Mesendoderm (in vitro differentiated cells): ENCODE data around the gene DENND1A.

ENCODE experiments used
- DNase-seq: peaks from one replicate; pipeline ENCODE4 v3.0.0; 2013
- H2AK5ac ChIP-seq: 2 replicates; pipeline ENCODE4 v1.6.1; 2013; ENCODE audit warnings: low read length, inconsistent platforms
- H2BK120ac ChIP-seq: 2 replicates; pipeline ENCODE4 v1.6.1; 2013; ENCODE audit warnings: low read depth, mild to moderate bottlenecking, low read length, moderate library complexity, mixed read lengths
- H2BK15ac ChIP-seq: replicated peaks from 2 replicates; pipeline ENCODE4 v1.6.1; 2013; ENCODE audit warnings: low read depth, mild to moderate bottlenecking, moderate library complexity
- H2BK5ac ChIP-seq: 2 replicates; pipeline ENCODE4 v1.6.1; 2013; ENCODE audit warnings: low read length, inconsistent platforms
- H3K18ac ChIP-seq: 2 replicates; pipeline ENCODE4 v1.6.1; 2013; ENCODE audit warnings: mild to moderate bottlenecking, low read length, mixed read lengths
- H3K23ac ChIP-seq: one replicate; pipeline ENCODE4 v1.6.1; 2013; ENCODE audit warnings: low read length
- H3K27ac ChIP-seq: 2 replicates; pipeline ENCODE4 v1.5.1; 2013; ENCODE audit warnings: low read depth, mild to moderate bottlenecking, inconsistent platforms, low read length, moderate library complexity
- H3K27me3 ChIP-seq: 2 replicates; pipeline ENCODE4 v1.6.1; 2013; ENCODE audit warnings: low read length, control low read depth, mild to moderate bottlenecking, inconsistent platforms; ENCODE audit not compliant: insufficient read depth, poor library complexity
- H3K36me3 ChIP-seq: 2 replicates; pipeline ENCODE4 v1.6.1; 2013; ENCODE audit warnings: low read length, inconsistent platforms; ENCODE audit not compliant: control insufficient read depth, insufficient read depth
- H3K4ac ChIP-seq: one replicate; pipeline ENCODE4 v1.6.1; 2013; ENCODE audit warnings: low read depth, mild to moderate bottlenecking, low read length, moderate library complexity
- H3K4me1 ChIP-seq: 2 replicates; pipeline ENCODE4 v1.6.1; 2013; ENCODE audit warnings: low read depth, low read length, inconsistent platforms; ENCODE audit not compliant: control insufficient read depth
- H3K4me2 ChIP-seq: 2 replicates; pipeline ENCODE4 v1.6.1; 2013; ENCODE audit warnings: low read length
- H3K4me3 ChIP-seq: 2 replicates; pipeline ENCODE4 v1.5.1; 2013; ENCODE audit warnings: mild to moderate bottlenecking, low read length
- H3K56ac ChIP-seq: one replicate; pipeline ENCODE4 v1.6.1; 2013; ENCODE audit warnings: low read length
- H3K79me1 ChIP-seq: 2 replicates; pipeline ENCODE4 v1.6.1; 2013; ENCODE audit warnings: low read length, inconsistent platforms
- H3K79me2 ChIP-seq: 2 replicates; pipeline ENCODE4 v1.6.1; 2013; ENCODE audit warnings: mild to moderate bottlenecking, low read length; ENCODE audit not compliant: control insufficient read depth, insufficient read depth
- H3K9ac ChIP-seq: 2 replicates; pipeline ENCODE4 v1.6.1; 2013; ENCODE audit warnings: low read length, inconsistent platforms
- H4K5ac ChIP-seq: one replicate; pipeline ENCODE4 v1.6.1; 2013; ENCODE audit warnings: low read length
- H4K8ac ChIP-seq: one replicate; pipeline ENCODE4 v1.6.1; 2013; ENCODE audit warnings: low read depth, mild to moderate bottlenecking, control low read depth, low read length, moderate library complexity
- WGBS: extraction: QIAGEN DNeasy Blood & Tissue Kit; methylation state at CpG from one replicate; pipeline ENCODE4 v1.1.7; 2013; ENCODE audit warnings: low lambda C conversion rate, missing lambda C conversion rate; ENCODE audit not compliant: insufficient coverage; ENCODE audit errors: extremely low coverage; 5-methylcytosine and 5-hydroxymethylcytosine counted together

The DENND1A gene

DNA sequence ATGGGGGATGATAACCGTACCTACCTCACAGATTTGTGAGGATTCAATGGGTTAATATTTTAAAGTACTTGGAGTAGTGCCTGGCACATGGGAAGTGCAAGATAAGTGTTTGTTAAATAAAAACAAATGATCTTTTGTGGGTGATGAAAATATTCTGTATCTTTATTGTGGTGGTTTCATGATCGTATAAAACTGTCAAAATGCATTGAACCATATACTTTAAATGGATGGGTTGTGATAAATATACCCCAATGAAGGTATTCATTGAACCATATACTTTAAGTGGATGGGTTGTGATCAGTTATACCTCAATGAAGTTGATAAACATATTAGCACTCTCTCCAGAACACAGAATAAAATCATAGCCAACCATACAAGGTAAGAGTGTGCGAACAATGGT, 339.4 kb downstream of the DENND1A start:
- WGBS: no CpG with 5 or more reads among the region's 3 CpGs

DNA sequence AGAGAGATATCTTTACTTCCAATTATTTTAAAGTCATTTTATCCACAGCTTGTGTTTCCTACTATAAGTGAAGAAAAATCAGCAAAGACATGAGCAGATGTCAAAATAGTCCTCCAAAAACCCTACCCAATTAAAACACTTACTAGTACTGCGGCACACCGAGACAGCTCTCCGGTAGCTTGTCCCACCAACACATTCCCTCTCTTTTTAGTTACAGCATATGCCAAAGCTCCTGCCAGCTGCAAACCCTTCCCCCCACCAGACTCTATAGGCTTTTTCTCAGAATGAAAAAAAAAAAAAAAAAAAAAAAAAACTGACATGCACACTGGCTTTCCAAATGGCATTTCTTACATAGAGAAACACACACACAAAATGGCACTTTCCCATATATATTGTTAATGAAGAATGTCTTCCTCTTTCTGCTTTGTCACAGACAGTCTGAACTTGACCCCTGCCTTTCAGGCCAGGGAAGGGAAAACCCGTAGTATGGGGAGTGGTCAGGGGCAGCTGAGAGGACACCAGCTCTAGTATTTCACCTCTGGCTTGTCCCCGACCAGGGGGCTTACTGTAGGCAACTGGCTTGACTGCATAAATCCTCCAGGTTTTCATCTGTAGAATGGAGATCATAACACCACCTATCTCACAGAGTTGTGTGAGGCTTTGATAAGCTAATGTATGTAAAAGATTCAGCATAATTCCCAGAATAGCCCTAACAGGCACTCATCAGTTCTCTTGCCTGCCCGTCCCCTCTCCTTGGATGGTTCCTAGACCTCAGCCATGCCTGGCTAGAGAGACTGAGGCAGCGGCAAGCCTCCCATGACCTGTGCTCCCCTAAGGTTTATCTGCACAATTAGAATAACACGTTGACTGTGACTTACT, 340.3 kb downstream of the DENND1A start:
- WGBS: no CpG with 5 or more reads among the region's 8 CpGs
- no peak overlapping the region for H3K18ac ChIP-seq
- H3K4me3 ChIP-seq: no peak overlapping the region
- H4K5ac ChIP-seq: no peak overlapping the region
- DNase-seq: no peak
- no peak overlapping the region for H2BK15ac ChIP-seq
- no peaks in the 10 kb centered on the region for H3K79me1 ChIP-seq
- no peak overlapping the region for H4K8ac ChIP-seq
- H3K4ac ChIP-seq: no peak overlapping the region
- no peak overlapping the region for H3K23ac ChIP-seq
- H3K27me3 ChIP-seq: no peaks in the 10 kb centered on the region
- no peak overlapping the region for H3K9ac ChIP-seq
- no peak overlapping the region for H2BK5ac ChIP-seq
- H3K4me2 ChIP-seq: no peak overlapping the region
- H3K36me3 ChIP-seq: no peaks in the 10 kb centered on the region
- H2BK120ac ChIP-seq: no peak overlapping the region
- H3K4me1 ChIP-seq: peaks cover 1% of the 10 kb centered on the region
- no peak overlapping the region for H2AK5ac ChIP-seq
- no peaks in the 10 kb centered on the region for H3K79me2 ChIP-seq
- H3K27ac ChIP-seq: no peak overlapping the region
- no peak overlapping the region for H3K56ac ChIP-seq

More for the DNA sequence above, 339.4 kb downstream of the DENND1A start:
- no peak overlapping the region for H3K27ac ChIP-seq
- H3K4me2 ChIP-seq: no peak overlapping the region
- H3K23ac ChIP-seq: no peak overlapping the region
- H3K4me3 ChIP-seq: no peak overlapping the region
- peaks cover 1% of the 10 kb centered on the region for H3K4me1 ChIP-seq
- no peak overlapping the region for H3K18ac ChIP-seq
- no peak overlapping the region for H2BK5ac ChIP-seq
- no peak for DNase-seq
- no peak overlapping the region for H2AK5ac ChIP-seq
- no peak overlapping the region for H3K9ac ChIP-seq
- no peaks in the 10 kb centered on the region for H3K27me3 ChIP-seq
- no peak overlapping the region for H2BK120ac ChIP-seq
- no peak overlapping the region for H4K8ac ChIP-seq
- H3K36me3 ChIP-seq: no peaks in the 10 kb centered on the region
- no peak overlapping the region for H4K5ac ChIP-seq
- no peak overlapping the region for H2BK15ac ChIP-seq
- H3K79me1 ChIP-seq: no peaks in the 10 kb centered on the region
- H3K79me2 ChIP-seq: no peaks in the 10 kb centered on the region
- no peak overlapping the region for H3K56ac ChIP-seq
- H3K4ac ChIP-seq: no peak overlapping the region

DNA sequence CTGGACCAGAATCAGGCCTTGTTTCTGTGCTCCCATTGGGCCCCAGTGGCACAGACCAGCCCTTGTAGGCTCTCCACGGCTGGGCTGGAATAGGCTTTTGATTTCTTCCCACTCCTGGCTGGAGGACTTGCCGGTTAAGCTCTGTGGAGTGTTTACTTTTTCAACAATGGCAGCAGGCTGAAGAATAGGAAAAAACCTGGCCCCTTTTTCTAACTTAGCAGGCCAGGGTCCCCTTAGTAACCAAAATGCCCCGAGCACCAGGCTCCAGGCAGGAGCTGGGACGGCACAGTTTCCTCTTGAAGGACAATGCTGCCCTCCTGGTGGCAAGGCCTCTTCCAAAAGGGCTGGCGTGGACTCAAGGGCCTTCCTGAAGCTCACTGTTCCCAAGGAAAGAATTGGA, 343.7 kb downstream of the DENND1A start:
- H3K56ac ChIP-seq: no peak overlapping the region
- no peak overlapping the region for H2BK15ac ChIP-seq
- H3K4me3 ChIP-seq: no peak overlapping the region
- H3K9ac ChIP-seq: no peak overlapping the region
- no peak for DNase-seq
- no peak overlapping the region for H3K4me2 ChIP-seq
- no peaks in the 10 kb centered on the region for H3K79me2 ChIP-seq
- no peak overlapping the region for H3K4ac ChIP-seq
- no peaks in the 10 kb centered on the region for H3K79me1 ChIP-seq
- H2AK5ac ChIP-seq: no peak overlapping the region
- no CpG with 5 or more reads among the region's 5 CpGs for WGBS
- no peak overlapping the region for H3K27ac ChIP-seq
- no peak overlapping the region for H3K23ac ChIP-seq
- H2BK5ac ChIP-seq: no peak overlapping the region
- H3K4me1 ChIP-seq: peaks cover 1% of the 10 kb centered on the region
- no peak overlapping the region for H4K8ac ChIP-seq
- H4K5ac ChIP-seq: no peak overlapping the region
- no peaks in the 10 kb centered on the region for H3K27me3 ChIP-seq
- no peak overlapping the region for H3K18ac ChIP-seq
- no peaks in the 10 kb centered on the region for H3K36me3 ChIP-seq
- H2BK120ac ChIP-seq: no peak overlapping the region

- Histone ChIP-seq H3K4me1 (no peaks in the 10 kb centered on the region), H4K8ac (no peak overlapping the region), H3K4ac (no peak overlapping the region), H3K56ac (no peak overlapping the region), H2BK120ac (no peak overlapping the region), H3K27me3 (no peaks in the 10 kb centered on the region), H3K79me1 (no peaks in the 10 kb centered on the region), H3K4me2 (no peak overlapping the region), H3K18ac (no peak overlapping the region), H3K27ac (no peak overlapping the region), H3K36me3 (no peaks in the 10 kb centered on the region), H2AK5ac (no peak overlapping the region), H4K5ac (no peak overlapping the region), H3K4me3 (no peak overlapping the region), H2BK5ac (no peak overlapping the region), H2BK15ac (no peak overlapping the region), H3K79me2 (no peaks in the 10 kb centered on the region), H3K9ac (no peak overlapping the region), H3K23ac (no peak overlapping the region)
- no peak for DNase-seq
- no CpG with 5 or more reads among the region's 10 CpGs for WGBS
Measured at GRCh38 chr9:123584202-123585176, 345.4 kb downstream of the DENND1A start.

GRCh38 chr9:123583646-123584045, 346.3 kb downstream of the DENND1A start:
- no peak overlapping the region for H4K8ac ChIP-seq
- H2BK5ac ChIP-seq: no peak overlapping the region
- DNase-seq: no peak
- WGBS: no CpG with 5 or more reads among the region's 2 CpGs
- no peaks in the 10 kb centered on the region for H3K36me3 ChIP-seq
- H3K4me2 ChIP-seq: no peak overlapping the region
- no peak overlapping the region for H2BK15ac ChIP-seq
- H3K23ac ChIP-seq: no peak overlapping the region
- no peak overlapping the region for H4K5ac ChIP-seq
- H3K4ac ChIP-seq: no peak overlapping the region
- H2BK120ac ChIP-seq: no peak overlapping the region
- H3K79me2 ChIP-seq: no peaks in the 10 kb centered on the region
- H3K79me1 ChIP-seq: no peaks in the 10 kb centered on the region
- no peak overlapping the region for H3K18ac ChIP-seq
- no peak overlapping the region for H3K4me3 ChIP-seq
- H3K9ac ChIP-seq: no peak overlapping the region
- no peaks in the 10 kb centered on the region for H3K27me3 ChIP-seq
- no peak overlapping the region for H3K27ac ChIP-seq
- H2AK5ac ChIP-seq: no peak overlapping the region
- H3K4me1 ChIP-seq: no peaks in the 10 kb centered on the region
- no peak overlapping the region for H3K56ac ChIP-seq
